ENCODE data around the gene FBXL7.

FBXL7 gene

GRCh38 chr5:15807871-15808270 lies 307.9 kb downstream of the FBXL7 start:
- DNase-seq (ENCODE audit: low spot score): no peak
- CTCF ChIA-PET: no interaction called here

GRCh38 chr5:15808577-15808976 lies 308.6 kb downstream of the FBXL7 start:
- no peak for DNase-seq (ENCODE audit: low spot score)
- ChIA-PET POLR2A (ENCODE audit: low non-redundant PET) (no interaction called here), CTCF (no interaction called here)
- TF ChIP-seq CTCF (conservative IDR thresholded peaks at IDR 0.05; ENCODE audit: low read depth): no peak
- no peak overlapping the region for H3K27ac ChIP-seq

More at GRCh38 chr5:15807871-15808270, 307.9 kb downstream of the FBXL7 start:
- POLR2A ChIA-PET (ENCODE audit: low non-redundant PET): no interaction called here
- no peak for TF ChIP-seq CTCF (conservative IDR thresholded peaks at IDR 0.05; ENCODE audit: low read depth)
- H3K27ac ChIP-seq: no peak overlapping the region

GRCh38 chr5:15819617-15820016 lies 319.6 kb downstream of the FBXL7 start:
- TF ChIP-seq CTCF (conservative IDR thresholded peaks at IDR 0.05; ENCODE audit: low read depth): no peak
- no peak for DNase-seq (ENCODE audit: low spot score)
- CTCF ChIA-PET: no interaction called here
- POLR2A ChIA-PET (ENCODE audit: low non-redundant PET): no interaction called here
- H3K27ac ChIP-seq: no peak overlapping the region

- no peak overlapping the region for H3K27ac ChIP-seq
- no peak for TF ChIP-seq CTCF (conservative IDR thresholded peaks at IDR 0.05; ENCODE audit: low read depth)
- POLR2A ChIA-PET (ENCODE audit: low non-redundant PET): no interaction called here
- CTCF ChIA-PET: interaction anchor here (0.7 kb wide), 1 partner anchor 640 kb away, joined by 3 read pairs; no protein-coding TSS in a partner anchor
- no peak for DNase-seq (ENCODE audit: low spot score)
Observed at GRCh38 chr5:15821506-15821905, 321.5 kb downstream of the FBXL7 start.

GRCh38 chr5:15823398-15823797 lies 323.4 kb downstream of the FBXL7 start:
- no peak for DNase-seq (ENCODE audit: low spot score)
- POLR2A ChIA-PET (ENCODE audit: low non-redundant PET): no interaction called here
- H3K27ac ChIP-seq: no peak overlapping the region
- TF ChIP-seq CTCF (conservative IDR thresholded peaks at IDR 0.05; ENCODE audit: low read depth): no peak
- CTCF ChIA-PET: no interaction called here

- DNase-seq (ENCODE audit: low spot score): no peak
- POLR2A ChIA-PET (ENCODE audit: low non-redundant PET): no interaction called here
- no peak overlapping the region for H3K27ac ChIP-seq
- no peak for TF ChIP-seq CTCF (conservative IDR thresholded peaks at IDR 0.05; ENCODE audit: low read depth)
- CTCF ChIA-PET: no interaction called here
Observed at GRCh38 chr5:15827741-15828140, 327.8 kb downstream of the FBXL7 start.

- no peak overlapping the region for H3K27ac ChIP-seq
- CTCF ChIA-PET: no interaction called here
- DNase-seq (ENCODE audit: low spot score): no peak
- no peak for TF ChIP-seq CTCF (conservative IDR thresholded peaks at IDR 0.05; ENCODE audit: low read depth)
- POLR2A ChIA-PET (ENCODE audit: low non-redundant PET): no interaction called here
Observed at GRCh38 chr5:15831408-15831807, 331.4 kb downstream of the FBXL7 start.
